22Rv1 (cell line): ENCODE results near the gene PCSK6.

ENCODE experiments used
- H3K27ac ChIP-seq: fragments of 450-650 bp; 2 replicates; pipeline ENCODE4 v1.5.1; 2017
- ZFX ChIP-seq: fragments of 450-650 bp; IDR thresholded peaks from 2 replicates; pipeline ENCODE4 v1.6.1; 2017; ENCODE audit warnings: antibody characterized with exemption, borderline replicate concordance
- TF ChIP-seq, protein P1 (sequence below): fragments of 450-650 bp; IDR thresholded peaks from 2 replicates; pipeline ENCODE4 v1.5.1; 2017; ENCODE audit warnings: mild to moderate bottlenecking

Gene PCSK6

DNA sequence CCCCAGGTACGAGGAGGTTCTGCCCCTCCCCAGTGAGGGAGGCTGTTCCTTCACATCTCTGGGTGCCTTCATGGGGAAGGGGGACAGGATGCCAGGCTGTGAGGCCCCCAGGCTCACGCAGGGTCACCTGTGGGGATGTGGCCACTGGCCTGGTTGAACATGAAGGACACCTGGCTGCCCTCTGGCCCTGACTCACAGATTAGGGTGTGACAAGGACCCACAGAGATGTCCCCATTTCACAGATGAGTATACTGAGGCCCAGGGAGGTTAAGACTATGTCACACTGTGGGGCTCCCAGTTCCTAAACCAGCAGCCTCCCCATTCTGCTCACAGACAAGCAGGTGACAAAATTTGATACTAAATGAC lies 42.4 kb downstream of the PCSK6 start:
- H3K27ac ChIP-seq, result no peak overlapping the region
- TF ChIP-seq, protein P1, sequence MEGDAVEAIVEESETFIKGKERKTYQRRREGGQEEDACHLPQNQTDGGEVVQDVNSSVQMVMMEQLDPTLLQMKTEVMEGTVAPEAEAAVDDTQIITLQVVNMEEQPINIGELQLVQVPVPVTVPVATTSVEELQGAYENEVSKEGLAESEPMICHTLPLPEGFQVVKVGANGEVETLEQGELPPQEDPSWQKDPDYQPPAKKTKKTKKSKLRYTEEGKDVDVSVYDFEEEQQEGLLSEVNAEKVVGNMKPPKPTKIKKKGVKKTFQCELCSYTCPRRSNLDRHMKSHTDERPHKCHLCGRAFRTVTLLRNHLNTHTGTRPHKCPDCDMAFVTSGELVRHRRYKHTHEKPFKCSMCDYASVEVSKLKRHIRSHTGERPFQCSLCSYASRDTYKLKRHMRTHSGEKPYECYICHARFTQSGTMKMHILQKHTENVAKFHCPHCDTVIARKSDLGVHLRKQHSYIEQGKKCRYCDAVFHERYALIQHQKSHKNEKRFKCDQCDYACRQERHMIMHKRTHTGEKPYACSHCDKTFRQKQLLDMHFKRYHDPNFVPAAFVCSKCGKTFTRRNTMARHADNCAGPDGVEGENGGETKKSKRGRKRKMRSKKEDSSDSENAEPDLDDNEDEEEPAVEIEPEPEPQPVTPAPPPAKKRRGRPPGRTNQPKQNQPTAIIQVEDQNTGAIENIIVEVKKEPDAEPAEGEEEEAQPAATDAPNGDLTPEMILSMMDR, result no peak
- no peak for TF ChIP-seq ZFX

DNA sequence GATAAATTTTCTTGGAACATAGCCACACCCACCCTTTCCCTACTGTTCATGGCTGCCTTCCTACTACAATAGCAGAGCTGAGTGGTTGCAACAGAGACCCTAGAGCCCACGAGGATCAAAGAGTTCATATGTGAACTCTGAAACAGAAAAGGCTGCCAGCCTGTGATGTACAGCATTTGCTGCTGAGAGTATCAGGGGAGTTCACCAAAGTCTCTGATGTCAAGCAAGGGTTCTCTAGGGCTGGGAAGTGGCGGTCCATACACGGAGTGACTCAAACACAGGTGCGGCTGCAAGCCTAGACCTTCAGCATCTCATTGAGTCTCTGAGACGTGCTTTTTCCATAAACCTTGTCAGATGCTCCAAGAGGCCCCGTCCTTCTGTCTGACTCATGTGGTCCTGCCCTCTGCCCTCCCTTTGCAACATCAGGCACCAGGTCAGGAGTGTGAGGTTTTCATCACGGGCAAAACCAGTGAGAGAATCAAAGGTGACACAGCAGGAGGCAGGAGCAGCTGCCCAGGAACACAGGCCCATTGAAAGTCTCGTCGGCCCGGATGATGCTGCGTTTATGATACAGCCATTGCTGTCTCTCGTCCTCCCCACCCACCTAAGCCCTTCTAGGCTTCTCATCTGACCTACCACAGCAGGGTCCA lies 42.9 kb downstream of the PCSK6 start:
- peak overlapping the region; percentile 32 for H3K27ac ChIP-seq
- TF ChIP-seq ZFX, result no peak
- TF ChIP-seq, protein P1, result no peak

GRCh38 chr15:101445562-101446517 lies 43.7 kb downstream of the PCSK6 start:
- no peak for TF ChIP-seq ZFX
- TF ChIP-seq, protein P1, result no peak
- peak overlapping the region; percentile 32 for H3K27ac ChIP-seq

DNA sequence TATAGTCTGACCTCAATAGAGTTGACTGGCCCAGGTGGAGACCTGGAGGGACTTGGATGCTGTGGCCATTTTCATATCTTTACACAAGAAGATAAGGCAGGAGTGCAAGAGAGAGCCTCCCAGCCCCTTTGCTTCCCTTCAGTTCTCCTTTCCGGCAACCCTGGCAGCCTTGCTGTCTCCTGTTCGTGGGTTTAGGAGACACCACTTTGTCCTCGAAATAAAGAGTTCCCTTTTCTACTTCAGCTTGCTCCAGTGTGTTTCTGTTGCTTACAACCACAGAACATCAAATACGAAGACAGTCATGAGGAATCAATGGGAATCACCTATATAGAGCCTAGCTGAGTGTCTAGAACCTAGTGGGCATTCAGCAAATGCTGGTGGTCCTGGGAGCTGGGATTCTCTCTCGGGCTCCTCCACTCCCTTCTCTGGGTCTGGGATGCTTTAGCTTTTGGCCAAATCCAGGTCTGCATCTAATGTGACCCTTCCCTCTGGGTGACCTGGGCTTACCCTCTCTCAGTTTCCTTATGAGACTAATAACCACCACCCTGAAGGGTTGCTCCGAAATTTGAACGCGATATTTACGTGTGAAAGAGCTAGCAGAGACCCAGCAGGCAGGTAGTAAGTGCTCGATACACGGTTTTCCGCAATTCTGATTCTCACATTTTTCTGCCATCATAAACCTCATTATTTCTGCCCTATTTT lies 44.5 kb downstream of the PCSK6 start:
- TF ChIP-seq, protein P1, result no peak
- TF ChIP-seq ZFX, result no peak
- no peak overlapping the region for H3K27ac ChIP-seq

- no peak overlapping the region for H3K27ac ChIP-seq
- no peak for TF ChIP-seq ZFX
- TF ChIP-seq, protein P1, result no peak
Observed at GRCh38 chr15:101444015-101444414, 45.5 kb downstream of the PCSK6 start.

- H3K27ac ChIP-seq, result no peak overlapping the region
- TF ChIP-seq, protein P1, result no peak
- TF ChIP-seq ZFX, result no peak
Observed at GRCh38 chr15:101442272-101442671, 47.2 kb downstream of the PCSK6 start.
